ENCODE measurements around the gene FOXRED1. TPM values are rescaled to one million over a fixed set of nuclear protein-coding genes. Genes with fewer than 3 reads are reported as not detected.

The FOXRED1 gene
- total RNA-seq = 10 to 100 TPM in 3 of 4 donors, 1 to 10 TPM in 1; 7.0 to 17.5 (median 14.0) TPM

GRCh38 chr11:126268708-126269579 lies at the start of gene FOXRED1, which contains the start of gene SRPRA:
Gene FOXRED1, plus strand, starts transcription at chr11:126269154. Its CDS starts 53 bp downstream, at chr11:126269207.
Gene SRPRA, minus strand, starts transcription at chr11:126268895. Its CDS starts 91 bp downstream, at chr11:126268804.
- intact Hi-C loops (cut with DNase I; ENCODE audit: low total_unique reads) = no loop called here
- peak; percentile 99 to 100 for DNase-seq (ENCODE audit: low spot score in 2 of 2)
- peak in 1 of 2 donors; percentile 73 for TF ChIP-seq POLR2A (IDR thresholded peaks at IDR 0.05)
- TF ChIP-seq CTCF (IDR thresholded peaks at IDR 0.05) = no peak
- H3K4me3 ChIP-seq (ENCODE audit: low read depth, poor library complexity, severe bottlenecking) = peak within 1 kb of the TSS; percentile 52
- WGBS, 2 donors = 1% methylated on average over 27 to 63 of the region's 64 CpGs

- 63 to 73% methylated on average over 4 of the region's 4 CpGs for WGBS, 2 donors
- DNase-seq (ENCODE audit: low spot score in 2 of 2) = no peak
- intact Hi-C loops (cut with DNase I; ENCODE audit: low total_unique reads) = no loop called here
- H3K4me3 ChIP-seq (ENCODE audit: low read depth, poor library complexity, severe bottlenecking) = no peak overlapping the region
- no peak for TF ChIP-seq CTCF (IDR thresholded peaks at IDR 0.05)
- TF ChIP-seq POLR2A (IDR thresholded peaks at IDR 0.05) = no peak
Observed at GRCh38 chr11:126219547-126219946, 49.4 kb upstream of the FOXRED1 start.

GRCh38 chr11:126224647-126225294 lies 44.2 kb upstream of the FOXRED1 start:
- WGBS, 2 donors = 63 to 66% methylated on average over 6 of the region's 6 CpGs
- TF ChIP-seq POLR2A (IDR thresholded peaks at IDR 0.05) = no peak
- no peak for TF ChIP-seq CTCF (IDR thresholded peaks at IDR 0.05)
- no peak overlapping the region for H3K4me3 ChIP-seq (ENCODE audit: low read depth, poor library complexity, severe bottlenecking)
- intact Hi-C loops (cut with DNase I; ENCODE audit: low total_unique reads) = no loop called here
- no peak for DNase-seq (ENCODE audit: low spot score in 2 of 2)

- intact Hi-C loops (cut with DNase I; ENCODE audit: low total_unique reads) = no loop called here
- 44 to 54% methylated on average over 2 of the region's 2 CpGs for WGBS, 2 donors
- TF ChIP-seq CTCF (IDR thresholded peaks at IDR 0.05) (no peak), POLR2A (IDR thresholded peaks at IDR 0.05) (no peak)
- DNase-seq (ENCODE audit: low spot score in 2 of 2) = no peak
- no peak overlapping the region for H3K4me3 ChIP-seq (ENCODE audit: low read depth, poor library complexity, severe bottlenecking)
Observed at GRCh38 chr11:126225295-126225665, 43.7 kb upstream of the FOXRED1 start.

- WGBS, 2 donors = 93 to 98% methylated on average over 11 of the region's 15 CpGs
- no peak overlapping the region for H3K4me3 ChIP-seq (ENCODE audit: low read depth, poor library complexity, severe bottlenecking)
- DNase-seq (ENCODE audit: low spot score in 2 of 2) = no peak
- intact Hi-C loops (cut with DNase I; ENCODE audit: low total_unique reads) = no loop called here
- TF ChIP-seq POLR2A (IDR thresholded peaks at IDR 0.05) (no peak), CTCF (IDR thresholded peaks at IDR 0.05) (no peak)
Observed at GRCh38 chr11:126226334-126227084, 42.4 kb upstream of the FOXRED1 start.

Data from lower leg skin (tissue), 4 donors.